PC-3 (cell line): ENCODE results near the gene VDR.

ENCODE experiments used
- EZH2 ChIP-seq: fragments of 300-600 bp; sonication (generic); IDR thresholded peaks from one replicate; pipeline ENCODE4 v1.6.1; 2017; ENCODE audit warnings: antibody characterized with exemption, mild to moderate bottlenecking, low read length; ENCODE audit not compliant: unreplicated experiment
- TF ChIP-seq, protein P1 (sequence below): fragments of 300-600 bp; sonication (generic); conservative IDR thresholded peaks from 2 replicates; pipeline ENCODE4 v1.5.1; 2017; ENCODE audit warnings: antibody characterized with exemption, low read depth, mild to moderate bottlenecking, low read length

DNA sequence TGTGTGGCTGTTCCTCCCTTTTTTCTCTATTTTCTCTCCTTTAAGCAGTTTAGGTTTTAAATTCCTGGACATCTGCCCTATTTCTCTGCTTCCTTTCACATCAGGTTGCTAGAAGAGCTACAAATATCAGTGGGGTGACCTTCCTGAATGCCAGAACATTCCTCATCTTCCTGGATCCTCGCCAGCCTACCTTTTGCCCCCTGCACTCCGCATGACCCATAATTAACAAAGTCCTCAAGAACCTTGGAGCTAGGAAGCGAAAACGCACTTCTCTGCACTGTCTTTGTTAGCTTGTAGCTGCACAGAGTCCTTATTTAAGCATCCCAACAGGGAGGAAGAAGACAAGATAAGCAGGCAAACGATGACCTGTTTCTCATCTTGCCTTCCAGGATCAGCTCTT, 30.5 kb downstream of the VDR start:
- TF ChIP-seq, protein P1, sequence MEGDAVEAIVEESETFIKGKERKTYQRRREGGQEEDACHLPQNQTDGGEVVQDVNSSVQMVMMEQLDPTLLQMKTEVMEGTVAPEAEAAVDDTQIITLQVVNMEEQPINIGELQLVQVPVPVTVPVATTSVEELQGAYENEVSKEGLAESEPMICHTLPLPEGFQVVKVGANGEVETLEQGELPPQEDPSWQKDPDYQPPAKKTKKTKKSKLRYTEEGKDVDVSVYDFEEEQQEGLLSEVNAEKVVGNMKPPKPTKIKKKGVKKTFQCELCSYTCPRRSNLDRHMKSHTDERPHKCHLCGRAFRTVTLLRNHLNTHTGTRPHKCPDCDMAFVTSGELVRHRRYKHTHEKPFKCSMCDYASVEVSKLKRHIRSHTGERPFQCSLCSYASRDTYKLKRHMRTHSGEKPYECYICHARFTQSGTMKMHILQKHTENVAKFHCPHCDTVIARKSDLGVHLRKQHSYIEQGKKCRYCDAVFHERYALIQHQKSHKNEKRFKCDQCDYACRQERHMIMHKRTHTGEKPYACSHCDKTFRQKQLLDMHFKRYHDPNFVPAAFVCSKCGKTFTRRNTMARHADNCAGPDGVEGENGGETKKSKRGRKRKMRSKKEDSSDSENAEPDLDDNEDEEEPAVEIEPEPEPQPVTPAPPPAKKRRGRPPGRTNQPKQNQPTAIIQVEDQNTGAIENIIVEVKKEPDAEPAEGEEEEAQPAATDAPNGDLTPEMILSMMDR, result no peak
- TF ChIP-seq EZH2, result no peak
